ENCODE results near the gene BHMT.

The BHMT gene

DNA sequence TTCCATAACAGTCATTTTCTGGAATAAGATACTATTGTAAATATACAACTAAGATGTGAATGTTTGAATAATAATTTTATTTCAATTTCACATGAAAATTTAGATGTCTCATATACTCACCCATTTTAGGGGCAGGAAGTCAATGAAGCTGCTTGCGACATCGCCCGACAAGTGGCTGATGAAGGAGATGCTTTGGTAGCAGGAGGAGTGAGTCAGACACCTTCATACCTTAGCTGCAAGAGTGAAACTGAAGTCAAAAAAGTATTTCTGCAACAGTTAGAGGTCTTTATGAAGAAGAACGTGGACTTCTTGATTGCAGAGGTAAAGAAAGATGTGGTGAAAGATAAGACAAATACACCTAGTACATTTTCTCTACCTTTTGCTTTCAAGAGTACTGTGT, 8.6 kb downstream of the BHMT start:
- Histone ChIP-seq H3K27ac (ENCODE audit: poor library complexity, severe bottlenecking) (no peak overlapping the region), H3K4me3 (ENCODE audit: severe bottlenecking) (no peak overlapping the region), H3K36me3 (ENCODE audit: low read depth) (no peaks in the 10 kb centered on the region), H3K4me1 (ENCODE audit: insufficient read depth, poor library complexity, severe bottlenecking) (no peaks in the 10 kb centered on the region), H3K27me3 (ENCODE audit: insufficient read depth, poor library complexity, severe bottlenecking) (no peaks in the 10 kb centered on the region), H3K9me3 (ENCODE audit: severe bottlenecking) (no peaks in the 10 kb centered on the region)
- peak; percentile 48; the same call in 2 of the 3 replicates for ATAC-seq (ENCODE audit: low read depth)
- no peak for DNase-seq (ENCODE audit: low spot score)
- TF ChIP-seq, protein P1, sequence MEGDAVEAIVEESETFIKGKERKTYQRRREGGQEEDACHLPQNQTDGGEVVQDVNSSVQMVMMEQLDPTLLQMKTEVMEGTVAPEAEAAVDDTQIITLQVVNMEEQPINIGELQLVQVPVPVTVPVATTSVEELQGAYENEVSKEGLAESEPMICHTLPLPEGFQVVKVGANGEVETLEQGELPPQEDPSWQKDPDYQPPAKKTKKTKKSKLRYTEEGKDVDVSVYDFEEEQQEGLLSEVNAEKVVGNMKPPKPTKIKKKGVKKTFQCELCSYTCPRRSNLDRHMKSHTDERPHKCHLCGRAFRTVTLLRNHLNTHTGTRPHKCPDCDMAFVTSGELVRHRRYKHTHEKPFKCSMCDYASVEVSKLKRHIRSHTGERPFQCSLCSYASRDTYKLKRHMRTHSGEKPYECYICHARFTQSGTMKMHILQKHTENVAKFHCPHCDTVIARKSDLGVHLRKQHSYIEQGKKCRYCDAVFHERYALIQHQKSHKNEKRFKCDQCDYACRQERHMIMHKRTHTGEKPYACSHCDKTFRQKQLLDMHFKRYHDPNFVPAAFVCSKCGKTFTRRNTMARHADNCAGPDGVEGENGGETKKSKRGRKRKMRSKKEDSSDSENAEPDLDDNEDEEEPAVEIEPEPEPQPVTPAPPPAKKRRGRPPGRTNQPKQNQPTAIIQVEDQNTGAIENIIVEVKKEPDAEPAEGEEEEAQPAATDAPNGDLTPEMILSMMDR (IDR thresholded peaks at IDR 0.05; ENCODE audit: poor library complexity, severe bottlenecking): no peak

DNA sequence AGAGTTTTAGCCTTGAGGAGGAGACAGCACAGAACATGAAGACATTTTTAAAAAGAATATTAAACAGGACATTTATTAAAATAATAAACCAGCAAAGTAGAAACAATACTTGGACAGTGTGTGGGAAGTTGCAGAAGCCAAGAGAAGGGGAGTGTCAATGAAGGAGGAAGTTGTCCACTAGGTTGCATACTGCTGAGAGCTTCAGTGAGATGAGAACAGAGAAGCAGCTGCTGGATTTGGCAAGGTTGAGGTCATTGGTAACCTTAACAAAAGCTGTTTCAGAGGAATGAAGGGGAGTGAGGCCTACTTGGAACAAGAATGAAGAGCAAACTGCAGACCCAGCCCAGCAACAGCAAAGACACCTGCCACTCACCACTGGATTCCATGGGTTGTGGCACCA, 11.4 kb downstream of the BHMT start:
- Histone ChIP-seq H3K4me1 (ENCODE audit: insufficient read depth, poor library complexity, severe bottlenecking) (no peaks in the 10 kb centered on the region), H3K36me3 (ENCODE audit: low read depth) (no peaks in the 10 kb centered on the region), H3K27me3 (ENCODE audit: insufficient read depth, poor library complexity, severe bottlenecking) (no peaks in the 10 kb centered on the region), H3K9me3 (ENCODE audit: severe bottlenecking) (no peaks in the 10 kb centered on the region), H3K27ac (ENCODE audit: poor library complexity, severe bottlenecking) (no peak overlapping the region), H3K4me3 (ENCODE audit: severe bottlenecking) (no peak overlapping the region)
- ATAC-seq (ENCODE audit: low read depth) (no peak), DNase-seq (ENCODE audit: low spot score) (no peak)
- TF ChIP-seq, protein P1 (IDR thresholded peaks at IDR 0.05; ENCODE audit: poor library complexity, severe bottlenecking): no peak

DNA sequence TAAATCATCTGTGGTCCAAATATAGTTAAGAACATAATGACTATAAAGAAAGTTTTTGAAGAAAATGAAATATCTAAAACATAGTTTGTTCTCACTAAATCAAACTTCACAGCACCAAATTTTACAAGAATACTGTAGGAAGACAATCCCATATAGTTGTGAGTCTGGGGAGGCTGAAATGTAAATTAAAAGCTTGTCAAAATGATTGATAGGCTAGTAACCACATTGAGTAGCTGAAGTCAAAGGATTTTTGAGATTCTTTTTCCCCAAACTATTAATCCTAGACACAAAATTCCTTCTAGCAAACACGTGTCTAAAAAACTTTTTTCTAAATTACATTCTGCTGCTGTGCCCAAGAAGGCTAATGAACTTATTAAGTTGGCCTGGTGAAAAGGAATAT, 13.0 kb downstream of the BHMT start:
- Histone ChIP-seq H3K27me3 (ENCODE audit: insufficient read depth, poor library complexity, severe bottlenecking) (no peaks in the 10 kb centered on the region), H3K9me3 (ENCODE audit: severe bottlenecking) (no peaks in the 10 kb centered on the region)

DNA sequence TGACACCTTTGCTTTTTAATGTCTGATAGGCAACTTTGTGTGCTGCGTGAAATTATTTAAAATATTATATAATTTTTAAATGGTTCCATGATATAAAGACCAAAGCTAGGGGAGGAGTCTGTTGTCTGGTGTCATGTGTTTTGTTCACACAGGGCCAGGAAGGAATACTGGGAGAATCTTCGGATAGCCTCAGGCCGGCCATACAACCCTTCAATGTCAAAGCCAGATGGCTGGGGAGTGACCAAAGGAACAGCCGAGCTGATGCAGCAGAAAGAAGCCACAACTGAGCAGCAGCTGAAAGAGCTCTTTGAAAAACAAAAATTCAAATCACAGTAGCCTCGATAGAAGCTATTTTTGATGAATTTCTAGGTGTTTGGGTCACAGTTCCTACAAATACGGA, 19.2 kb downstream of the BHMT start:
- ATAC-seq (ENCODE audit: low read depth) (no peak), DNase-seq (ENCODE audit: low spot score) (no peak)
- Histone ChIP-seq H3K27me3 (ENCODE audit: insufficient read depth, poor library complexity, severe bottlenecking) (no peaks in the 10 kb centered on the region), H3K36me3 (ENCODE audit: low read depth) (no peaks in the 10 kb centered on the region), H3K4me3 (ENCODE audit: severe bottlenecking) (no peak overlapping the region), H3K4me1 (ENCODE audit: insufficient read depth, poor library complexity, severe bottlenecking) (peaks cover 4% of the 10 kb centered on the region), H3K27ac (ENCODE audit: poor library complexity, severe bottlenecking) (no peak overlapping the region), H3K9me3 (ENCODE audit: severe bottlenecking) (no peaks in the 10 kb centered on the region)
- TF ChIP-seq, protein P1 (IDR thresholded peaks at IDR 0.05; ENCODE audit: poor library complexity, severe bottlenecking): no peak

More for the DNA sequence above, 13.0 kb downstream of the BHMT start:
- no peak for ATAC-seq (ENCODE audit: low read depth)
- no peaks in the 10 kb centered on the region for H3K36me3 ChIP-seq (ENCODE audit: low read depth)
- no peaks in the 10 kb centered on the region for H3K4me1 ChIP-seq (ENCODE audit: insufficient read depth, poor library complexity, severe bottlenecking)
- H3K4me3 ChIP-seq (ENCODE audit: severe bottlenecking): no peak overlapping the region
- H3K27ac ChIP-seq (ENCODE audit: poor library complexity, severe bottlenecking): no peak overlapping the region
- TF ChIP-seq, protein P1 (IDR thresholded peaks at IDR 0.05; ENCODE audit: poor library complexity, severe bottlenecking): no peak
- DNase-seq (ENCODE audit: low spot score): no peak

DNA sequence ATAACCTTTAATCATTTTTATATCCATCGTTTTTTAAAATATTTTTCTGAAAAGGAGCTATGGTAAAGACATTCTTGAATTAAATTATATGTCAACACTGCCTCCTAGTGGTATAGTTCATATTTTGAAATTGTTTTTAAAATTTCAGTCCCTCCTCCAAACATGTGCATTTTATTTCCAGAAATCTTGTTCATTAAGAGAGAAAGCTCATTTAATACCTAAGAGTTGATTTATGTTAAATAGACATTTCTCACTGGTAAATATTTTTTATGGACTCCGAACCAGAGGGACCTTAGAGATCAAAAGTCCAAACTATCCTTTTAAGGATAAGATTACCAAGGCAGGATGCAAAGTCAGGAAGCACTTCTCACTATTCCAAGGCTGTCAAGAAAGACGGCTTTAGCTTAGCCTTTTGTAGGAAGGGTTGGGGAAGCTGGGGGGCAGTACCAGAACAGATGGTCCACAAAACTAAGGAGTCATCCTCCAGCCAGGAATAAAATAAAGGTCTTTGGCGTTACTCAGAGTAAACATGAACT, 21.6 kb downstream of the BHMT start:
- ATAC-seq (ENCODE audit: low read depth): 0 out of 3 replicates have a peak, but pooled peaks have one; percentile 8
- peak overlapping the region; percentile 3 for H3K27ac ChIP-seq (ENCODE audit: poor library complexity, severe bottlenecking)

More for the DNA sequence above, 21.6 kb downstream of the BHMT start:
- Histone ChIP-seq H3K4me1 (ENCODE audit: insufficient read depth, poor library complexity, severe bottlenecking) (peaks cover 4% of the 10 kb centered on the region), H3K36me3 (ENCODE audit: low read depth) (no peaks in the 10 kb centered on the region), H3K4me3 (ENCODE audit: severe bottlenecking) (no peak overlapping the region), H3K9me3 (ENCODE audit: severe bottlenecking) (no peaks in the 10 kb centered on the region), H3K27me3 (ENCODE audit: insufficient read depth, poor library complexity, severe bottlenecking) (no peaks in the 10 kb centered on the region)
- TF ChIP-seq, protein P1 (IDR thresholded peaks at IDR 0.05; ENCODE audit: poor library complexity, severe bottlenecking): no peak
- DNase-seq (ENCODE audit: low spot score): no peak

Measured in RWPE2 (cell line).